ENCODE data around the gene CADM1.
A peak's percentile ranks its signal among the peaks of the same experiment; 100 is the strongest.

The CADM1 gene

DNA sequence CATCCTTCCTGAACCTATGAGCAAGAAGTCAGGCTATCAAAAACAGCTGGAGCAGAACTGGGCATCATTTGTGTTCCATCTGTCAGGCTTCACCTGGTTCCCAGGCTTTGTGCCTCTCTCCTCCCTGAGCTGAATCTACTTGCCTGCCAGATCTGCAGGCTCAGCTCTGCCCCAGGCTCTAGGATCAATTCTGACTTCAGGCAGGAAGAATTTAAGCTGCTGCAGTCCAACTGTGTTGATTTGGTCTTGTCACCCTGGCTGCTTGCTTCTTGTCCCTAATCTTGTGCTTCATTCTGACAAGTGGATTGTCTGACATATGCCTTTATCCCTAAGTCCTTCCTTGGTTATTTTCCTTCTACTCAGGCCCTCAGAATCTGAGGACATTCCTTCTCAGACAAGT, 31.6 kb upstream of the CADM1 start:
- H3K9me3 ChIP-seq (ENCODE audit: control insufficient read depth, insufficient read depth, low read length): no peaks in the 10 kb centered on the region
- peaks cover 7% of the 10 kb centered on the region; the same call in 1 of the 2 replicates for H3K4me1 ChIP-seq (ENCODE audit: control insufficient read depth, insufficient read depth, low read length)
- H3K4me3 ChIP-seq (ENCODE audit: low read depth, low read length): no peak overlapping the region
- no peak overlapping the region for H3K9ac ChIP-seq (ENCODE audit: low read depth, low read length)
- H3K36me3 ChIP-seq (ENCODE audit: control insufficient read depth, insufficient read depth, low read length): no peaks in the 10 kb centered on the region
- H3K27ac ChIP-seq (ENCODE audit: low read depth, low read length): no peak overlapping the region
- no peaks in the 10 kb centered on the region for H3K27me3 ChIP-seq (ENCODE audit: control insufficient read depth, insufficient read depth, low read length)

DNA sequence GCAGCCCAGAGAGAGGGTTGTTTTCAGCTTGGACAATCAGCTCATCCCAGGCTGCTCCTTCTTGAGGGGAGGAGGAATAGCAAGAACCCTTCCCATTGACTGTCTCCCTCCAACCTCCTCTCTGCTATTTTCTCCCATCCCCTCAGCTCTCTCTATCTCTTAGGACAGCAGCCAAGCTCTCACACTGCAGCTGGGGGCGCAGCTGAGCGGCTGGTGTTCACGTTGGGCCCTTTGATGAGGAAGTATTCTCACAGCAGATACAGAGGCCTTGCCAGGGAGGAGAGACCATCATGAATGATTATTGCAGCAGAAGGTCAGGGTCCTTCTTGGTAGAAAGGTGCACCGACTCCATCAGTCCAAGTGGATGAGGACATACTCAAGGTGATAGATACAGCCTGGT, 26.5 kb upstream of the CADM1 start:
- H3K9me3 ChIP-seq (ENCODE audit: control insufficient read depth, insufficient read depth, low read length): no peaks in the 10 kb centered on the region
- no peaks in the 10 kb centered on the region for H3K27me3 ChIP-seq (ENCODE audit: control insufficient read depth, insufficient read depth, low read length)
- no peaks in the 10 kb centered on the region for H3K36me3 ChIP-seq (ENCODE audit: control insufficient read depth, insufficient read depth, low read length)
- no peak overlapping the region for H3K9ac ChIP-seq (ENCODE audit: low read depth, low read length)
- no peak overlapping the region for H3K27ac ChIP-seq (ENCODE audit: low read depth, low read length)
- peaks cover 20% of the 10 kb centered on the region for H3K4me1 ChIP-seq (ENCODE audit: control insufficient read depth, insufficient read depth, low read length)
- H3K4me3 ChIP-seq (ENCODE audit: low read depth, low read length): no peak overlapping the region

DNA sequence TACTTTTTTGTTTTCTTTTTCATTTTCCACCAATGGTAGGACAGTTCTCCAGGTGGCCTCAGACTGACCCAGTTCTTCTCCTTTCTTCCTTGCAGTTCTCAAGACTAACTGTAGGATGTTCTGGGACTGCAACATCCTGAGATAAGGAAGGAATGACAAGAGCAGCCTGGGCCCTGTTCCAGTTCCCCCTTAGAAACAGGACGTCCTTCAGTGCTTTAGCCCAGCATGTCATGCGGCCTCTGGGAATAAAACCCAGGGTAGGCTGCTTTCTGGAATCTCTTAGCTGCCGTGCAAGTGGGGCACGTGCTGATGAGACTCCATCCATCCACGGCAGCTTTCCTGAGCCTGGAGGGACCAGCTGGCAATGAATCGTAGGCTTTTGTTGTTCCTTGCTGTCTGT, 24.0 kb upstream of the CADM1 start:
- Histone ChIP-seq H3K4me3 (ENCODE audit: low read depth, low read length) (no peak overlapping the region), H3K4me1 (ENCODE audit: control insufficient read depth, insufficient read depth, low read length) (peaks cover 20% of the 10 kb centered on the region), H3K36me3 (ENCODE audit: control insufficient read depth, insufficient read depth, low read length) (no peaks in the 10 kb centered on the region), H3K9me3 (ENCODE audit: control insufficient read depth, insufficient read depth, low read length) (no peaks in the 10 kb centered on the region), H3K27me3 (ENCODE audit: control insufficient read depth, insufficient read depth, low read length) (no peaks in the 10 kb centered on the region), H3K27ac (ENCODE audit: low read depth, low read length) (peak overlapping the region; percentile 13), H3K9ac (ENCODE audit: low read depth, low read length) (no peak overlapping the region)

DNA sequence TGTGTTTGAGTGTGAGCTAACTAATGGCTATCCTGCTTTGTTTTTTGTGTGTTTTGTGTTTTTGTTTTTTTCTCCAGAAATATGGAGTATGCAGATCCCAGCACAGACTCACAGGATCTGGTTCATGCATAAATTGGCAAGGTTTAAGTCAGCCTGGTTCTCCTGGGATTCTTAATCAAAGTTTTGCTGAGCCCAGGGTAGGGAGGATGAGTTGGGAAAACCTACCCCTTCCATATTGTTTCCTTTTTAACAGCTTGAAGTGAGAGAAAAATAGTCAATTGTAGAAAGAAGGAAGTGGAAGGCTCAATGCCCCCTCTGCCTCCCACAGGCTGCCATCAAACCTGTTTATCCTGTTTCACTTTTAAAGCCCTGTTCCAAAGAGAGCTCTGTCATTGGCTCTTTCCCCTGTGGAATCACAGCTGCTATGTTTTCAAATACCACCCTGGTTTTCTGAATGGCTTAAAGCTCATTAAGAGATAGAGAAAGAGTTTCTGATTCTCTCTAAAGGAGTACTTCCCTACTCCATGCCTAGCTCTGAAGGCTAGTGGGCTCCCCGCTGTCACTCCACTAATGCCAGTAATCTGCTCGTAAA, 23.4 kb upstream of the CADM1 start:
- Histone ChIP-seq H3K27ac (ENCODE audit: low read depth, low read length) (peak overlapping the region; percentile 59), H3K27me3 (ENCODE audit: control insufficient read depth, insufficient read depth, low read length) (no peaks in the 10 kb centered on the region), H3K4me3 (ENCODE audit: low read depth, low read length) (no peak overlapping the region), H3K4me1 (ENCODE audit: control insufficient read depth, insufficient read depth, low read length) (peaks cover 20% of the 10 kb centered on the region), H3K9ac (ENCODE audit: low read depth, low read length) (no peak overlapping the region), H3K9me3 (ENCODE audit: control insufficient read depth, insufficient read depth, low read length) (no peaks in the 10 kb centered on the region), H3K36me3 (ENCODE audit: control insufficient read depth, insufficient read depth, low read length) (no peaks in the 10 kb centered on the region)

DNA sequence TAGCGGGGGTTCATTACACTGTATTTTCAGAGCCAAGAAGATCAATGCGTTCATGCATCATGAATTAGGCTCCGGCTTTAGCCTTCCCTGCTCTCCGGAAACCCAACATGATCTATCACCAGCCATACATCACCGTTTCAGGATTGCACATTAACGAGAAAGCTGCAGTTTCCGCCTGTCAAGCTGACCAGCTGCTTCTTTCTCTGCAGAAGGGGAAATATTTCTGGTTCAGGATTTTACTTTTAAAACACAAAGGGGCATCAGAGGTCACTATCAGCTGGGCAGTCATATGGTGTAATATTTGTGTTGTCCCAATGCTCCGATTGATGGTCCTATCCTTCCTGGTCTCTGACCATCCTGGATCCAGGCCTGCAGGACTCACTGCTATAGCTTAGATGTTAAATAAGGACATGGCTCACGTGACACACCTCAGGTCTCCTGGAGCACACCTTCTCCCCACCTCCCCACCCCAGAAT, 21.4 kb upstream of the CADM1 start:
- Histone ChIP-seq H3K4me3 (ENCODE audit: low read depth, low read length) (no peak overlapping the region), H3K9me3 (ENCODE audit: control insufficient read depth, insufficient read depth, low read length) (no peaks in the 10 kb centered on the region), H3K36me3 (ENCODE audit: control insufficient read depth, insufficient read depth, low read length) (no peaks in the 10 kb centered on the region), H3K27ac (ENCODE audit: low read depth, low read length) (no peak overlapping the region), H3K9ac (ENCODE audit: low read depth, low read length) (no peak overlapping the region), H3K4me1 (ENCODE audit: control insufficient read depth, insufficient read depth, low read length) (peaks cover 12% of the 10 kb centered on the region), H3K27me3 (ENCODE audit: control insufficient read depth, insufficient read depth, low read length) (no peaks in the 10 kb centered on the region)

DNA sequence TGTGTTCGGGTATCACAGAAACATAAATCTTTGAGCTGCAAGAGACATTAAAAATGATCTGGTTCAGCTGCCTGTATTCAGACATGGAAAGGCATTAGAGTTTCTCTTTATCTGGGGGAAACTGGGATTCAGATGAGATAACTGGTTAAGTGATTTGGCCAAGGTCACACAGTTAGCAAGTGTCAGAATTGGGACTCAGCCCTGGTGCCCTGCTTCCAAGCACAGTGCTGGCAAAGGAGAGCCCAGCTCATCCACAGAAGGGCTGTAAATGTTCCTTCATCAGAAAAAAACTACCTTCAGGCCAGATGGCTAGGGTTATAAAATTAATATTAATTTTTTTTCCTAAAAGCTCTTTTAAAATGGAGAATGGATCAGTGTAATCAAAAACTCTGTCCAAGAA, 20.4 kb upstream of the CADM1 start:
- H3K4me3 ChIP-seq (ENCODE audit: low read depth, low read length): no peak overlapping the region
- H3K36me3 ChIP-seq (ENCODE audit: control insufficient read depth, insufficient read depth, low read length): no peaks in the 10 kb centered on the region
- no peaks in the 10 kb centered on the region for H3K9me3 ChIP-seq (ENCODE audit: control insufficient read depth, insufficient read depth, low read length)
- no peaks in the 10 kb centered on the region for H3K27me3 ChIP-seq (ENCODE audit: control insufficient read depth, insufficient read depth, low read length)
- H3K9ac ChIP-seq (ENCODE audit: low read depth, low read length): no peak overlapping the region
- no peak overlapping the region for H3K27ac ChIP-seq (ENCODE audit: low read depth, low read length)
- peaks cover 12% of the 10 kb centered on the region for H3K4me1 ChIP-seq (ENCODE audit: control insufficient read depth, insufficient read depth, low read length)

DNA sequence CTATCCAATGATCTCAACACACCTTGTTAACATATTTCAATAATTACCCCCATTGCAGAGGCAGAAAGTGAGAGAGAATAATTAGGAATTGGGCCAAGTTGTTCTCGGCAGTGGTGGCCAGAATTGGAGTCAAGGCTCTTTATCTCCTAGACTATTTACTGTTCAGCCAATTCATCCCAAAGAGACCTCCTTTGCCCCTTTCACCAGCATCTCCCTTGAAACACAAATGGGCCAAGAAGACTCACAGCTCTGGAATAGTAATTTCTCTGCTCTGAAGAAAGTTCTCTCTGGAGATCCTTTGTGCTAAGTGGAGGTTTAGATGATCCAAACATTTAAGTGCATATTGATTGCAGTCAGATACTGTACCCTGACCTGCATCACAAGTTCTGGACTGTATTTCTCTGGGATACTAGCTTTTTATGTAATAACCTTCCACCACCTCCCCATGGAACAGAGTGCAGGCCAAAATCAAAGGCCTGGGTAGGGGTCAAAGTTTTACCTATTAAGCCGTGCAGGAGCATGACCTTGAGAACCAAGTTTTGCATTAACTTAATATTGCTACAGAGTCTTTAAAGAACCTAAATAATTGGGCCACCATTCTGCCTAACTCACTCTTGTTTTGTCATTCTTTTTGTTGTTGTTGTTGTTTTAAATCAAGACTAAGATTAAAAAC, 19.6 kb upstream of the CADM1 start:
- H3K9me3 ChIP-seq (ENCODE audit: control insufficient read depth, insufficient read depth, low read length): no peaks in the 10 kb centered on the region
- H3K9ac ChIP-seq (ENCODE audit: low read depth, low read length): no peak overlapping the region
- H3K4me3 ChIP-seq (ENCODE audit: low read depth, low read length): no peak overlapping the region

DNA sequence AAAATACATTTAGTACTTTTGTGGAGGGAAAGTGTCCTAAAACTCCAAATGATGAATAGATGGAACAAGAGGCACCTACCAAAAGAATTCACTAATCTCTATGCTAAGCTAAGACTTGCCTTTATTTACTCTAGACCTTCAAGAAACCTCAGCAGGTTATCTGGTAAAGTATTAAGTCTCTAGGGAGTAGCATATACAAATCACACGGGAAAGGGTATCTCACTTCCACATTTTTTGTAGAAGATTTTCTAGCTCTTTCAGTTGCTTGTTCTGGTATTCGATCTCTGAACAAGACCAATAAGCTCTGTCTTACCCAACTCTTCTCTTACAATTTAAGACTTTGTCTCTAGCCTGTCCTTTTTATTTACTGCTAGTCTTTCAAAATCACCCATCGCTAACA, 18.1 kb upstream of the CADM1 start:
- Histone ChIP-seq H3K9me3 (ENCODE audit: control insufficient read depth, insufficient read depth, low read length) (no peaks in the 10 kb centered on the region), H3K9ac (ENCODE audit: low read depth, low read length) (no peak overlapping the region), H3K4me1 (ENCODE audit: control insufficient read depth, insufficient read depth, low read length) (peaks cover 8% of the 10 kb centered on the region; the same call in 1 of the 2 replicates)

More for the DNA sequence above, 19.6 kb upstream of the CADM1 start:
- H3K27me3 ChIP-seq (ENCODE audit: control insufficient read depth, insufficient read depth, low read length): no peaks in the 10 kb centered on the region
- peaks cover 18% of the 10 kb centered on the region for H3K4me1 ChIP-seq (ENCODE audit: control insufficient read depth, insufficient read depth, low read length)
- no peaks in the 10 kb centered on the region for H3K36me3 ChIP-seq (ENCODE audit: control insufficient read depth, insufficient read depth, low read length)
- H3K27ac ChIP-seq (ENCODE audit: low read depth, low read length): no peak overlapping the region

DNA sequence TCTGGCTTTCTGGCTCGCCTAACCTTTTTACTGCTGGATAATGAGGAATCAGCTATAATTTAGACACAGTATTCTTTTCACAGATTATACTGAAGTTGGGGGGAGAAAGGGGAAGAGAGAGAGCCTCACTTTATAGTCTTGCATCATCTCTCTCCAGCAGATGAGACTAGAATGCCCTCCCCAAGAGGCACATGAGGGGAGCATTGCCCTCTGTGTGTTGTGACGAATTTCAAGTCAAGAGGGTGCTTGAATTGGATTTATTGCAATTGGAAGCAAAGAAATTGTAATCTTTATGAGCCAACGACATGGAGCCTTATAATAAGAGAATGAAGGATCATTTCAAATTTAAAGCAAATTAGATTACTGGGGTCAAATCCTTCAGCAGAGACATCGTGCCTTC, 17.6 kb upstream of the CADM1 start:
- H3K27ac ChIP-seq (ENCODE audit: low read depth, low read length): no peak overlapping the region
- H3K27me3 ChIP-seq (ENCODE audit: control insufficient read depth, insufficient read depth, low read length): no peaks in the 10 kb centered on the region
- no peak overlapping the region for H3K9ac ChIP-seq (ENCODE audit: low read depth, low read length)
- H3K4me1 ChIP-seq (ENCODE audit: control insufficient read depth, insufficient read depth, low read length): 0 out of 2 replicates have a peak, but pooled peaks cover 7% of the 10 kb centered on the region
- no peak overlapping the region for H3K4me3 ChIP-seq (ENCODE audit: low read depth, low read length)
- no peaks in the 10 kb centered on the region for H3K9me3 ChIP-seq (ENCODE audit: control insufficient read depth, insufficient read depth, low read length)
- H3K36me3 ChIP-seq (ENCODE audit: control insufficient read depth, insufficient read depth, low read length): no peaks in the 10 kb centered on the region

More for the DNA sequence above, 18.1 kb upstream of the CADM1 start:
- Histone ChIP-seq H3K27me3 (ENCODE audit: control insufficient read depth, insufficient read depth, low read length) (no peaks in the 10 kb centered on the region), H3K4me3 (ENCODE audit: low read depth, low read length) (no peak overlapping the region), H3K36me3 (ENCODE audit: control insufficient read depth, insufficient read depth, low read length) (no peaks in the 10 kb centered on the region), H3K27ac (ENCODE audit: low read depth, low read length) (no peak overlapping the region)

DNA sequence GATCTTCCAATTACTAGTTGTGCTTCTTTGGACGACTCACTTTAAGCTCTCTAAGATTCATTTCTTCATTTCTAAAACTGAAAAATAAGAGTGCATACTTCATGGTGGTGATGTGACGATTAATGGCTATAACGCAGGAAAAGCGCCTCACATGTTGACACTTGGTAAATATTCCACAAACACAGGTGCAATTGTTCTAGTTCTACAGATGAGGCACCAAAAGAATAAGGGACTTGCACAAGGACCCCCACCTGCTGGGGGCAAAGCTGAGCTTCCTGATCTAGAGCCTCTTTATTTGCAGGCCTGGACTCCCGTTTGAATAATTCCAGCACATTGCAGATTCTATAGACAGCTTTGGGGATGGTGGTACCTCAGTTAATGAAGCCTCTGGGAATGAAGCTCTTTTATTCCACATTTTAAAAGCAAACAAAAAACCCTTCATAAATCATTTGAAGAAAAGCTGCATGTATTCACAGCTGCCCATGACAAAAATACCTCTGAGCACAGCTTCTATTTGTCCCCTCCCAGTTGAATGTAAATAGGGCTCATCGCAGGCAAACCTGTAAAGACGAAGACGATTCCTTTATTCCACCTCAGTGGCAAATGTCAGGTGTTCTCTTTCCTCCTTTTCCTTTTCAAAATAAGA, 14.9 kb upstream of the CADM1 start:
- Histone ChIP-seq H3K27me3 (ENCODE audit: control insufficient read depth, insufficient read depth, low read length) (no peaks in the 10 kb centered on the region), H3K27ac (ENCODE audit: low read depth, low read length) (no peak overlapping the region), H3K9ac (ENCODE audit: low read depth, low read length) (no peak overlapping the region), H3K4me1 (ENCODE audit: control insufficient read depth, insufficient read depth, low read length) (0 out of 2 replicates have a peak, but pooled peaks cover 7% of the 10 kb centered on the region), H3K36me3 (ENCODE audit: control insufficient read depth, insufficient read depth, low read length) (no peaks in the 10 kb centered on the region), H3K9me3 (ENCODE audit: control insufficient read depth, insufficient read depth, low read length) (no peaks in the 10 kb centered on the region), H3K4me3 (ENCODE audit: low read depth, low read length) (no peak overlapping the region)
